HEK293 (cell line): Measurements from ENCODE around the gene ADRM1.
A peak's percentile ranks its signal among the peaks of the same experiment; 100 is the strongest.

Experiments
- CTCF ChIA-PET: fragments of 350-600 bp; formaldehyde crosslinking; extraction: SDS; loops from one replicate; lab custom pipeline; 2021; ENCODE audit warnings: antibody characterized with exemption; lab: Yijun Ruan, JAX
- POLR2A ChIA-PET: fragments of 300-600 bp; formaldehyde crosslinking; extraction: SDS; loops from one replicate; lab custom pipeline; 2020; ENCODE audit warnings: antibody characterized with exemption, inconsistent platforms; lab: Yijun Ruan, JAX
- H3K27ac ChIP-seq: fragments of 200-500 bp; sonication (Bioruptor generic); 2 replicates; pipeline ENCODE4 v1.5.1; 2014; ENCODE audit warnings: low read depth, low read length, control low read depth, inconsistent platforms; ENCODE audit errors: extremely low read depth
- H3K36me3 ChIP-seq, 2 experiments: fragments of 200-500 bp in 1 of 2; sonication (Bioruptor generic) in 1 of 2; 1 replicate in 1 of 2; 2 replicates in 1 of 2; pipeline ENCODE4 v1.5.1; 2014 to 2017; ENCODE audit warnings: inconsistent platforms in 2 of 2, low read length in 2 of 2; ENCODE audit not compliant: control insufficient read depth in 2 of 2, insufficient read depth in 1 of 2
- H3K4me1 ChIP-seq: fragments of 200-500 bp; sonication (Bioruptor generic); 2 replicates; pipeline ENCODE4 v1.5.1; 2014; ENCODE audit warnings: mild to moderate bottlenecking, low read length, inconsistent platforms; ENCODE audit not compliant: control insufficient read depth, insufficient read depth
- H3K4me3 ChIP-seq: 2 replicates; pipeline ENCODE4 v1.5.1; 2011; ENCODE audit warnings: low read depth, mild to moderate bottlenecking, control low read depth, low read length, moderate library complexity
- H3K9me3 ChIP-seq: fragments of 200-500 bp; sonication (Bioruptor generic); 2 replicates; pipeline ENCODE4 v1.5.1; 2014; ENCODE audit warnings: low read depth, low read length, inconsistent platforms; ENCODE audit not compliant: control insufficient read depth, insufficient read depth
- GLIS1 ChIP-seq: fragments of 450-650 bp; formaldehyde crosslinking; IDR thresholded peaks from 2 replicates; pipeline ENCODE4 v1.5.1; 2016; ENCODE audit warnings: missing biosample characterization, missing genetic modification characterization
- KLF1 ChIP-seq: fragments of 450-650 bp; formaldehyde crosslinking; IDR thresholded peaks from 2 replicates; pipeline ENCODE4 v1.5.1; 2016; ENCODE audit warnings: missing biosample characterization, missing genetic modification characterization
- KLF10 ChIP-seq: fragments of 450-650 bp; IDR thresholded peaks from 2 replicates; pipeline ENCODE4 v1.5.1; 2018; ENCODE audit warnings: missing biosample characterization, mild to moderate bottlenecking, missing genetic modification characterization
- MYNN ChIP-seq: fragments of 450-650 bp; formaldehyde crosslinking; IDR thresholded peaks from 2 replicates; pipeline ENCODE4 v1.5.1; 2016; ENCODE audit warnings: missing biosample characterization, missing genetic modification characterization, borderline replicate concordance
- OSR2 ChIP-seq: fragments of 450-650 bp; formaldehyde crosslinking; IDR thresholded peaks from 2 replicates; pipeline ENCODE4 v1.5.1; 2016; ENCODE audit warnings: missing biosample characterization, missing genetic modification characterization
- SP2 ChIP-seq: fragments of 450-650 bp; formaldehyde crosslinking; IDR thresholded peaks from 2 replicates; pipeline ENCODE4 v1.5.1; 2016; ENCODE audit warnings: missing biosample characterization, missing genetic modification characterization
- ZBTB17 ChIP-seq: fragments of 450-650 bp; formaldehyde crosslinking; IDR thresholded peaks from 2 replicates; pipeline ENCODE4 v1.5.1; 2016; ENCODE audit warnings: missing biosample characterization, missing genetic modification characterization
- ZFHX2 ChIP-seq: fragments of 450-650 bp; formaldehyde crosslinking; conservative IDR thresholded peaks from 2 replicates; pipeline ENCODE4 v1.5.1; 2016; ENCODE audit warnings: missing biosample characterization, missing genetic modification characterization
- ZNF121 ChIP-seq: fragments of 450-650 bp; formaldehyde crosslinking; IDR thresholded peaks from 2 replicates; pipeline ENCODE4 v1.5.1; 2016; ENCODE audit warnings: missing biosample characterization, missing genetic modification characterization
- ZNF175 ChIP-seq: fragments of 450-650 bp; formaldehyde crosslinking; IDR thresholded peaks from 2 replicates; pipeline ENCODE4 v1.5.1; 2016; ENCODE audit warnings: missing biosample characterization, missing genetic modification characterization
- ZNF354C ChIP-seq: fragments of 450-650 bp; formaldehyde crosslinking; IDR thresholded peaks from 2 replicates; pipeline ENCODE4 v1.5.1; 2016; ENCODE audit warnings: missing biosample characterization, missing genetic modification characterization, low read depth, borderline replicate concordance
- ZNF48 ChIP-seq: fragments of 450-650 bp; formaldehyde crosslinking; IDR thresholded peaks from 2 replicates; pipeline ENCODE4 v1.5.1; 2016; ENCODE audit warnings: missing biosample characterization, missing genetic modification characterization
- ZNF530 ChIP-seq: fragments of 450-650 bp; formaldehyde crosslinking; IDR thresholded peaks from 2 replicates; pipeline ENCODE4 v1.5.1; 2016; ENCODE audit warnings: low read depth, missing biosample characterization, missing genetic modification characterization
- ZNF560 ChIP-seq: fragments of 450-650 bp; formaldehyde crosslinking; IDR thresholded peaks from 2 replicates; pipeline ENCODE4 v1.5.1; 2017; ENCODE audit warnings: missing biosample characterization, missing genetic modification characterization, borderline replicate concordance
- ZNF621 ChIP-seq: fragments of 450-650 bp; formaldehyde crosslinking; IDR thresholded peaks from 2 replicates; pipeline ENCODE4 v1.5.1; 2017; ENCODE audit warnings: missing biosample characterization, missing genetic modification characterization
- ZNF747 ChIP-seq: fragments of 450-650 bp; formaldehyde crosslinking; IDR thresholded peaks from 2 replicates; pipeline ENCODE4 v1.5.1; 2016; ENCODE audit warnings: missing biosample characterization, missing genetic modification characterization
- TF ChIP-seq, protein P1 (sequence below): fragments of 450-650 bp; formaldehyde crosslinking; IDR thresholded peaks from 2 replicates; pipeline ENCODE4 v1.5.1; 2016; ENCODE audit warnings: missing biosample characterization, missing genetic modification characterization
- TF ChIP-seq, protein P2 (sequence below): sonication (generic); formaldehyde crosslinking; IDR thresholded peaks from 2 replicates; pipeline ENCODE4 v1.8.1; 2022; ENCODE audit warnings: mild to moderate bottlenecking, moderate library complexity, missing genetic modification reagents
- TF ChIP-seq, protein P3 (sequence below): fragments of 450-650 bp; formaldehyde crosslinking; IDR thresholded peaks from 2 replicates; pipeline ENCODE4 v1.5.1; 2016; ENCODE audit warnings: missing biosample characterization, missing genetic modification characterization

The ADRM1 gene

DNA sequence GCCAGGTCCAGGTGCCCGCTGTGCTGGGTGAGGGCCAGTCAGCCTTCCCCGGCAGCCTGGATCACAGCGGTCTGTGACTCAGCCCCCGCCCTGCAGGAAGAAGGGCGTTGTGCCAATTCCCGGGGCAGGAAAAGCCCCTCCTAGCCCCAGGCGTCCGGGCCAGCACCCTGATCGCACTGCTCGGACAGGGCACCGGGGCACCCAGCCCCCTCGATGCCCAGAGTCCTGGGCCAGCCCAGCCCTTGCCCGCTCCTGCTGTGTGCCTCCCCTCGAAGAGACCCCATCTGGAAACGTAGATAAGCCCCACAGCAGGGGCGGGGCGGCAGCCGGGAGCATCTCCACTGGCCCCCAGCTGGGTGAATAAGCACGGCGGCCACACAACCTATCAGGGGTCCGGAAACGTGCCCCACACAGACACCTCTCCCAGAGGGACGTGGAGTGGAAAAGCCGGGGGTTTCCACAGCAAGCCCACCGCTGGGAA lies 54.4 kb downstream of the ADRM1 start (continued):
- TF ChIP-seq SP2 (tag by site-specific recombination) (peak; percentile 13; the same call in 1 of the 2 replicates), OSR2 (tag by site-specific recombination) (0 out of 2 replicates have a peak, but pooled peaks have one; percentile 13), KLF1 (tag by site-specific recombination) (peak; percentile 72), GLIS1 (tag by site-specific recombination) (peak; percentile 29), MYNN (tag by site-specific recombination) (no peak), ZFHX2 (tag by site-specific recombination) (0 out of 2 replicates have a peak, but pooled peaks have one; percentile 7), ZNF560 (tag by site-specific recombination) (no peak)
- TF ChIP-seq, protein P1, sequence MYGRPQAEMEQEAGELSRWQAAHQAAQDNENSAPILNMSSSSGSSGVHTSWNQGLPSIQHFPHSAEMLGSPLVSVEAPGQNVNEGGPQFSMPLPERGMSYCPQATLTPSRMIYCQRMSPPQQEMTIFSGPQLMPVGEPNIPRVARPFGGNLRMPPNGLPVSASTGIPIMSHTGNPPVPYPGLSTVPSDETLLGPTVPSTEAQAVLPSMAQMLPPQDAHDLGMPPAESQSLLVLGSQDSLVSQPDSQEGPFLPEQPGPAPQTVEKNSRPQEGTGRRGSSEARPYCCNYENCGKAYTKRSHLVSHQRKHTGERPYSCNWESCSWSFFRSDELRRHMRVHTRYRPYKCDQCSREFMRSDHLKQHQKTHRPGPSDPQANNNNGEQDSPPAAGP = peak; percentile 68
- TF ChIP-seq, all 188 proteins: peak for 9

DNA sequence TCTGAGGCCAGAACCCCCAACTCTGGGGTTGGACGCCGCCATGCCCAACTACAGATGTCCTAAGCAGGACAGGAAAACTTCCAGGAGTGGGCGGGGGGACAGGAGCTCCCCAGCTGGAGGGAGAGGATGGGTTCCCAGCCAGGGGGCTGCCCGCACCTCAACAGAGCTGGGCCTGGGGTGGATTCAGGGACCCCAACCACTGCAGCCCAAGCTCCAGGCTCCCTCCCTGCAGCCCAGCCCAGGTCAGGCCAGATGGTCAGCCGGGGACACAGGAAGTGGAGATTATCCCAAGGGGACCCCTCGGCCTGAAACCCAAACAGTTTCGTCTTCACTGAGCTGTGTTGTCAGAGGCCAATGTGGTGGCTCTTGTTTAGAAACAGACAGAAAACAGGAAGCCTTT lies 54.9 kb downstream of the ADRM1 start:
- TF ChIP-seq ZNF354C = no peak
- no peak for TF ChIP-seq ZNF121 (tag by site-specific recombination)
- TF ChIP-seq, protein P2, sequence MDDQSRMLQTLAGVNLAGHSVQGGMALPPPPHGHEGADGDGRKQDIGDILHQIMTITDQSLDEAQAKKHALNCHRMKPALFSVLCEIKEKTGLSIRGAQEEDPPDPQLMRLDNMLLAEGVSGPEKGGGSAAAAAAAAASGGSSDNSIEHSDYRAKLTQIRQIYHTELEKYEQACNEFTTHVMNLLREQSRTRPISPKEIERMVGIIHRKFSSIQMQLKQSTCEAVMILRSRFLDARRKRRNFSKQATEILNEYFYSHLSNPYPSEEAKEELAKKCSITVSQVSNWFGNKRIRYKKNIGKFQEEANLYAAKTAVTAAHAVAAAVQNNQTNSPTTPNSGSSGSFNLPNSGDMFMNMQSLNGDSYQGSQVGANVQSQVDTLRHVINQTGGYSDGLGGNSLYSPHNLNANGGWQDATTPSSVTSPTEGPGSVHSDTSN (CRISPR knock-in tag) = no peak
- no peak for TF ChIP-seq ZNF530 (tag by site-specific recombination)
- no peak for TF ChIP-seq ZBTB17
- TF ChIP-seq ZNF175 (tag by site-specific recombination) = no peak
- TF ChIP-seq ZNF747 (tag by site-specific recombination) = no peak
- TF ChIP-seq, protein P3, sequence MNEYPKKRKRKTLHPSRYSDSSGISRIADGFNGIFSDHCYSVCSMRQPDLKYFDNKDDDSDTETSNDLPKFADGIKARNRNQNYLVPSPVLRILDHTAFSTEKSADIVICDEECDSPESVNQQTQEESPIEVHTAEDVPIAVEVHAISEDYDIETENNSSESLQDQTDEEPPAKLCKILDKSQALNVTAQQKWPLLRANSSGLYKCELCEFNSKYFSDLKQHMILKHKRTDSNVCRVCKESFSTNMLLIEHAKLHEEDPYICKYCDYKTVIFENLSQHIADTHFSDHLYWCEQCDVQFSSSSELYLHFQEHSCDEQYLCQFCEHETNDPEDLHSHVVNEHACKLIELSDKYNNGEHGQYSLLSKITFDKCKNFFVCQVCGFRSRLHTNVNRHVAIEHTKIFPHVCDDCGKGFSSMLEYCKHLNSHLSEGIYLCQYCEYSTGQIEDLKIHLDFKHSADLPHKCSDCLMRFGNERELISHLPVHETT (tag by site-specific recombination) = no peak
- TF ChIP-seq ZNF48 (tag by site-specific recombination) = no peak
- no peak for TF ChIP-seq KLF10
- TF ChIP-seq ZNF621 = no peak
- CTCF ChIA-PET = interaction anchor here (0.5 to 1.2 kb wide), 2 partner anchors 8 to 81 kb away, joined by 3 to 4 read pairs; no protein-coding TSS in a partner anchor
- Histone ChIP-seq H3K4me1 (peaks cover 2% of the 10 kb centered on the region; the same call in 1 of the 2 replicates), H3K36me3 (peaks cover 0 to 30% of the 10 kb centered on the region in 2 experiments; a peak in 1 of 3 replicates), H3K4me3 (no peak overlapping the region), H3K27ac (no peak overlapping the region), H3K9me3 (no peaks in the 10 kb centered on the region)
- POLR2A ChIA-PET = interaction anchor here (2.0 kb wide), 1 partner anchor 8 kb away, joined by 7 read pairs; no protein-coding TSS in a partner anchor
